ENCODE measurements around the gene OCEL1. TPM values are rescaled to one million over a fixed set of nuclear protein-coding genes. Genes with fewer than 3 reads are reported as not detected.

Gene OCEL1
- total and polyA plus RNA-seq, 2 of the 13 experiments (the other 11 are each of a cell fraction or from before 2014, with no cell fraction given), result 10.6 to 17.2 TPM

DNA sequence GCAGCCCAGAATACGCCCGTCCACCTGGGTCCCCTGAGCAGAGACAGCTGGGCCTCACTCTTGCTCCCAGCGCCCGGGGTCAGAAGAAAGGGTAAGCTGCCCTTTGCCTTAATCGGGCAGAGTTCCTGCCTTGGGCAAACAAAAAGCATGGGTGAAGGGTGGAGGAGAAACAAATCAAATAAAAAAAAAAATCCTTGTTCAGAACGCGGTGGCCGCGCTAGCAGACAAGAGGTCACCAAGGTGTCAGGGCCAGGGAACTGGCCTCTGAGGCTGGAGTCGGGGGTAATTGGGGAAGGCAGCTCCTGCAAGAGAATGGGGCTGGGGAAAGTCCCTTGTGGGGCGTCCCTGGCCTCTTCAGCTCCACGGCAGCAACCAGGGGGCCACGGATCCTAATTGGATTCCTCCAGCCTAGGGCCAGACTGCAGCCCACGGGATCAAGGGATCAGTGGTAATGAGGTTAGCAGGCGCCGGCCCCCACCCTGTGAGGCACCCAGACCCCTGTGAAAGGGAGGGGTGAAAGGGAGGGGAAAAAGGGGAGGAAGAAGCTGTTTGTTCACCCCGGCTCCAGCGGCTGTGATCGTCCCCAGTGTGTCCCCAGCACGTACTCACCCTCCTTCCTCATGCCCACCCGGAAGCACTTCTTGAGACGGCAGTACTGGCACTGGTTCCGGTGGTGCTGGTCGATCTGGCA, 14.2 kb downstream of the OCEL1 start (continued):
- TF ChIP-seq, protein P1, sequence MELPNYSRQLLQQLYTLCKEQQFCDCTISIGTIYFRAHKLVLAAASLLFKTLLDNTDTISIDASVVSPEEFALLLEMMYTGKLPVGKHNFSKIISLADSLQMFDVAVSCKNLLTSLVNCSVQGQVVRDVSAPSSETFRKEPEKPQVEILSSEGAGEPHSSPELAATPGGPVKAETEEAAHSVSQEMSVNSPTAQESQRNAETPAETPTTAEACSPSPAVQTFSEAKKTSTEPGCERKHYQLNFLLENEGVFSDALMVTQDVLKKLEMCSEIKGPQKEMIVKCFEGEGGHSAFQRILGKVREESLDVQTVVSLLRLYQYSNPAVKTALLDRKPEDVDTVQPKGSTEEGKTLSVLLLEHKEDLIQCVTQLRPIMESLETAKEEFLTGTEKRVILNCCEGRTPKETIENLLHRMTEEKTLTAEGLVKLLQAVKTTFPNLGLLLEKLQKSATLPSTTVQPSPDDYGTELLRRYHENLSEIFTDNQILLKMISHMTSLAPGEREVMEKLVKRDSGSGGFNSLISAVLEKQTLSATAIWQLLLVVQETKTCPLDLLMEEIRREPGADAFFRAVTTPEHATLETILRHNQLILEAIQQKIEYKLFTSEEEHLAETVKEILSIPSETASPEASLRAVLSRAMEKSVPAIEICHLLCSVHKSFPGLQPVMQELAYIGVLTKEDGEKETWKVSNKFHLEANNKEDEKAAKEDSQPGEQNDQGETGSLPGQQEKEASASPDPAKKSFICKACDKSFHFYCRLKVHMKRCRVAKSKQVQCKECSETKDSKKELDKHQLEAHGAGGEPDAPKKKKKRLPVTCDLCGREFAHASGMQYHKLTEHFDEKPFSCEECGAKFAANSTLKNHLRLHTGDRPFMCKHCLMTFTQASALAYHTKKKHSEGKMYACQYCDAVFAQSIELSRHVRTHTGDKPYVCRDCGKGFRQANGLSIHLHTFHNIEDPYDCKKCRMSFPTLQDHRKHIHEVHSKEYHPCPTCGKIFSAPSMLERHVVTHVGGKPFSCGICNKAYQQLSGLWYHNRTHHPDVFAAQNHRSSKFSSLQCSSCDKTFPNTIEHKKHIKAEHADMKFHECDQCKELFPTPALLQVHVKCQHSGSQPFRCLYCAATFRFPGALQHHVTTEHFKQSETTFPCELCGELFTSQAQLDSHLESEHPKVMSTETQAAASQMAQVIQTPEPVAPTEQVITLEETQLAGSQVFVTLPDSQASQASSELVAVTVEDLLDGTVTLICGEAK (IDR thresholded peaks at IDR 0.05), result no peak
- TF ChIP-seq, protein P1 (CRISPR knock-in tag; IDR thresholded peaks at IDR 0.05), result peak; percentile 59
- TF ChIP-seq ELF4 (CRISPR knock-in tag; IDR thresholded peaks at IDR 0.05; ENCODE audit: borderline replicate concordance) (no peak), MXI1 (IDR thresholded peaks at IDR 0.05; ENCODE audit: borderline replicate concordance, low read depth, low read length) (no peak; the same call in 2 of the 3 replicates), CC2D1A (CRISPR knock-in tag; IDR thresholded peaks at IDR 0.05) (no peak), MEF2D (CRISPR knock-in tag; IDR thresholded peaks at IDR 0.05) (peak; percentile 13; the same call in 1 of the 2 replicates), BRD4 (CRISPR knock-in tag; IDR thresholded peaks at IDR 0.05) (no peak), ZNF557 (CRISPR knock-in tag; IDR thresholded peaks at IDR 0.05) (no peak), DNMT3B (CRISPR knock-in tag; conservative IDR thresholded peaks at IDR 0.05) (no peak), MTA1 (CRISPR knock-in tag; IDR thresholded peaks at IDR 0.05; ENCODE audit: borderline replicate concordance) (peak; percentile 80; the same call in 1 of the 2 replicates), HOXA3 (CRISPR knock-in tag; IDR thresholded peaks at IDR 0.05) (peak; percentile 59), EP300 (IDR thresholded peaks at IDR 0.05; ENCODE audit: low read depth in 2 of 2, low read length in 2 of 2) (peak in 1 of 2 experiments; percentile 45; a peak in 1 of 4 replicates), EP300 (CRISPR knock-in tag; IDR thresholded peaks at IDR 0.05; ENCODE audit: borderline replicate concordance) (no peak), ZNF17 (CRISPR knock-in tag; IDR thresholded peaks at IDR 0.05) (no peak), PLRG1 (conservative IDR thresholded peaks at IDR 0.05) (no peak), RXRB (CRISPR knock-in tag; IDR thresholded peaks at IDR 0.05; ENCODE audit: borderline replicate concordance) (peak; percentile 89)
- TF ChIP-seq, protein P2, sequence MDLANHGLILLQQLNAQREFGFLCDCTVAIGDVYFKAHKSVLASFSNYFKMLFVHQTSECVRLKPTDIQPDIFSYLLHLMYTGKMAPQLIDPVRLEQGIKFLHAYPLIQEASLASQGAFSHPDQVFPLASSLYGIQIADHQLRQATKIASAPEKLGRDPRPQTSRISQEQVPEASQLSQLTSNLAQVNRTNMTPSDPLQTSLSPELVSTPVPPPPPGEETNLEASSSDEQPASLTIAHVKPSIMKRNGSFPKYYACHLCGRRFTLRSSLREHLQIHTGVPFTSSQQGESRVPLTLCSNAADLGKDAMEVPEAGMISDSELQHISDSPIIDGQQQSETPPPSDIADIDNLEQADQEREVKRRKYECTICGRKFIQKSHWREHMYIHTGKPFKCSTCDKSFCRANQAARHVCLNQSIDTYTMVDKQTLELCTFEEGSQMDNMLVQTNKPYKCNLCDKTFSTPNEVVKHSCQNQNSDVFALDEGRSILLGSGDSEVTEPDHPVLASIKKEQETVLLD (CRISPR knock-in tag; IDR thresholded peaks at IDR 0.05; ENCODE audit: low read depth), result no peak
- TF ChIP-seq, protein P3, sequence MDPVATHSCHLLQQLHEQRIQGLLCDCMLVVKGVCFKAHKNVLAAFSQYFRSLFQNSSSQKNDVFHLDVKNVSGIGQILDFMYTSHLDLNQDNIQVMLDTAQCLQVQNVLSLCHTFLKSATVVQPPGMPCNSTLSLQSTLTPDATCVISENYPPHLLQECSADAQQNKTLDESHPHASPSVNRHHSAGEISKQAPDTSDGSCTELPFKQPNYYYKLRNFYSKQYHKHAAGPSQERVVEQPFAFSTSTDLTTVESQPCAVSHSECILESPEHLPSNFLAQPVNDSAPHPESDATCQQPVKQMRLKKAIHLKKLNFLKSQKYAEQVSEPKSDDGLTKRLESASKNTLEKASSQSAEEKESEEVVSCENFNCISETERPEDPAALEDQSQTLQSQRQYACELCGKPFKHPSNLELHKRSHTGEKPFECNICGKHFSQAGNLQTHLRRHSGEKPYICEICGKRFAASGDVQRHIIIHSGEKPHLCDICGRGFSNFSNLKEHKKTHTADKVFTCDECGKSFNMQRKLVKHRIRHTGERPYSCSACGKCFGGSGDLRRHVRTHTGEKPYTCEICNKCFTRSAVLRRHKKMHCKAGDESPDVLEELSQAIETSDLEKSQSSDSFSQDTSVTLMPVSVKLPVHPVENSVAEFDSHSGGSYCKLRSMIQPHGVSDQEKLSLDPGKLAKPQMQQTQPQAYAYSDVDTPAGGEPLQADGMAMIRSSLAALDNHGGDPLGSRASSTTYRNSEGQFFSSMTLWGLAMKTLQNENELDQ (CRISPR knock-in tag; IDR thresholded peaks at IDR 0.05; ENCODE audit: borderline replicate concordance), result no peak

All from HepG2 (cell line).